Lower lobe of right lung (tissue), 2 donors: Measurements from ENCODE around the gene DPM2. TPM values are rescaled to one million over a fixed set of nuclear protein-coding genes. Genes with fewer than 3 reads are reported as not detected.

ENCODE experiments used
- ATAC-seq, 2 donors: fragments of 200-7000 bp; cut with Tn5 transposase; one replicate each; pipeline ENCODE4 v1.9.1; 2020 to 2022; ENCODE audit warnings: mild to moderate bottlenecking in 2 of 2, moderate library complexity in 2 of 2
- DNase-seq: peaks from one replicate; pipeline ENCODE4 v3.0.0-alpha.2; 2020
- H3K27ac ChIP-seq: fragments of 200-600 bp; one replicate; pipeline ENCODE4 v1.8.0; 2022
- H3K27me3 ChIP-seq: fragments of 200-600 bp; one replicate; pipeline ENCODE4 v1.8.0; 2022; ENCODE audit warnings: low read depth
- H3K36me3 ChIP-seq: fragments of 200-600 bp; one replicate; pipeline ENCODE4 v1.8.0; 2022; ENCODE audit warnings: mild to moderate bottlenecking
- H3K4me1 ChIP-seq: fragments of 200-600 bp; one replicate; pipeline ENCODE4 v1.8.0; 2022
- H3K4me3 ChIP-seq: fragments of 200-600 bp; one replicate; pipeline ENCODE4 v1.8.0; 2022; ENCODE audit warnings: mild to moderate bottlenecking
- H3K9me3 ChIP-seq: fragments of 200-600 bp; one replicate; pipeline ENCODE4 v1.8.0; 2022
- CTCF ChIP-seq: fragments of 200-600 bp; IDR thresholded peaks from one replicate; pipeline ENCODE4 v1.8.0; 2022; ENCODE audit warnings: antibody characterized with exemption, mild to moderate bottlenecking
- intact Hi-C: fragments of 100-400 bp; cut with DNase I; formaldehyde crosslinking; loops from one replicate; pipeline ENCODE4 v1.11.0; 2022
- total RNA-seq: library from RNA; stranded (reverse); fragmentation: NEBNext Ultra II Directional; extraction: Animal tissue kit (Norgen Biotek cat#: 25700); gene quantifications from one replicate; pipeline ENCODE4 v1.2.1, GENCODE V29; 2021
- donor health status: DM: no; HTN: yes; CAD: no; lungs with severe emphysema.

DPM2 gene
- total RNA-seq, 1 donor from 2014 or later, result 33.7 TPM

GRCh38 chr9:127910613-127911205, 26.9 kb downstream of the DPM2 start:
- no peak for TF ChIP-seq CTCF
- no peaks in the 10 kb centered on the region for H3K9me3 ChIP-seq
- peak overlapping the region; percentile 49 for H3K27ac ChIP-seq
- intact Hi-C loops, result no loop called here
- H3K4me3 ChIP-seq, result no peak overlapping the region
- peaks cover 59% of the 10 kb centered on the region for H3K36me3 ChIP-seq
- no peaks in the 10 kb centered on the region for H3K27me3 ChIP-seq
- ATAC-seq (no peak), DNase-seq (no peak)
- H3K4me1 ChIP-seq, result peaks cover 68% of the 10 kb centered on the region

- TF ChIP-seq CTCF, result no peak
- Histone ChIP-seq H3K36me3 (peaks cover 59% of the 10 kb centered on the region), H3K4me1 (peaks cover 68% of the 10 kb centered on the region), H3K27ac (peak overlapping the region; percentile 49), H3K27me3 (no peaks in the 10 kb centered on the region), H3K4me3 (no peak overlapping the region), H3K9me3 (no peaks in the 10 kb centered on the region)
- intact Hi-C loops, result no loop called here
- DNase-seq, result no peak
- no peak for ATAC-seq
Observed at GRCh38 chr9:127909839-127910273, 27.8 kb downstream of the DPM2 start.

GRCh38 chr9:127908660-127908926, 29.1 kb downstream of the DPM2 start:
- peaks cover 54% of the 10 kb centered on the region for H3K36me3 ChIP-seq
- DNase-seq (no peak), ATAC-seq (no peak)
- no peak overlapping the region for H3K4me3 ChIP-seq
- H3K27ac ChIP-seq, result no peak overlapping the region
- intact Hi-C loops, result no loop called here
- TF ChIP-seq CTCF, result no peak
- H3K27me3 ChIP-seq, result no peaks in the 10 kb centered on the region
- H3K4me1 ChIP-seq, result peaks cover 75% of the 10 kb centered on the region
- H3K9me3 ChIP-seq, result no peaks in the 10 kb centered on the region

GRCh38 chr9:127907867-127908659, 29.6 kb downstream of the DPM2 start:
- no peak overlapping the region for H3K4me3 ChIP-seq
- TF ChIP-seq CTCF, result no peak
- peaks cover 76% of the 10 kb centered on the region for H3K4me1 ChIP-seq
- peak overlapping the region; percentile 86 for H3K27ac ChIP-seq
- H3K27me3 ChIP-seq, result no peaks in the 10 kb centered on the region
- no peak for DNase-seq
- intact Hi-C loops, result no loop called here
- no peak for ATAC-seq
- H3K9me3 ChIP-seq, result no peaks in the 10 kb centered on the region
- H3K36me3 ChIP-seq, result peaks cover 49% of the 10 kb centered on the region

- intact Hi-C loops, result no loop called here
- Histone ChIP-seq H3K4me3 (peak overlapping the region; percentile 27), H3K4me1 (peaks cover 75% of the 10 kb centered on the region), H3K27me3 (no peaks in the 10 kb centered on the region), H3K27ac (peak overlapping the region; percentile 86), H3K36me3 (peaks cover 28% of the 10 kb centered on the region), H3K9me3 (no peaks in the 10 kb centered on the region)
- ATAC-seq, result peak; percentile 41 to 67
- no peak for TF ChIP-seq CTCF
- peak; percentile 72 for DNase-seq
Observed at GRCh38 chr9:127905788-127906191, 31.9 kb downstream of the DPM2 start.
